HepG2 (cell line): ENCODE measurements around the gene ENO3. TPM values are rescaled to one million over a fixed set of nuclear protein-coding genes. Genes with fewer than 3 reads are reported as not detected.

Experiments
- HDAC6 ChIP-seq: fragments of 200-600 bp; sonication (generic); IDR thresholded peaks from 2 replicates; pipeline ENCODE4 v1.7.0; 2017; ENCODE audit warnings: mild to moderate bottlenecking, antibody characterized with exemption, low read length, low read depth
- HMG20A ChIP-seq: IDR thresholded peaks from 2 replicates; pipeline ENCODE4 v1.6.1; 2016; ENCODE audit warnings: borderline replicate concordance
- IRF9 ChIP-seq: sonication (generic); formaldehyde crosslinking; IDR thresholded peaks from 2 replicates; pipeline ENCODE4 v1.8.0; 2022; ENCODE audit warnings: missing genetic modification reagents, mild to moderate bottlenecking, borderline replicate concordance
- KDM5B ChIP-seq: sonication (generic); formaldehyde crosslinking; IDR thresholded peaks from 2 replicates; pipeline ENCODE4 v1.4.0; 2020; ENCODE audit warnings: missing genetic modification reagents, mild to moderate bottlenecking, borderline replicate concordance
- MLX ChIP-seq: IDR thresholded peaks from 2 replicates; pipeline ENCODE4 v1.6.1; 2016
- MTERF4 ChIP-seq: sonication (generic); formaldehyde crosslinking; IDR thresholded peaks from 2 replicates; pipeline ENCODE4 v1.8.0; 2023; ENCODE audit warnings: mild to moderate bottlenecking, missing genetic modification reagents
- NRL ChIP-seq: sonication (generic); formaldehyde crosslinking; IDR thresholded peaks from 2 replicates; pipeline ENCODE4 v1.5.0; 2020; ENCODE audit warnings: missing genetic modification reagents, mild to moderate bottlenecking, moderate library complexity, borderline replicate concordance
- REL ChIP-seq: sonication (generic); formaldehyde crosslinking; conservative IDR thresholded peaks from 2 replicates; pipeline ENCODE4 v1.8.0; 2022; ENCODE audit warnings: mild to moderate bottlenecking, missing genetic modification reagents, moderate library complexity
- SIX1 ChIP-seq: sonication (generic); formaldehyde crosslinking; IDR thresholded peaks from 2 replicates; pipeline ENCODE4 v1.4.0; 2020; ENCODE audit warnings: missing genetic modification reagents, borderline replicate concordance
- SRY ChIP-seq: sonication (generic); formaldehyde crosslinking; IDR thresholded peaks from 2 replicates; pipeline ENCODE4 v1.8.0; 2022; ENCODE audit warnings: mild to moderate bottlenecking, missing genetic modification reagents
- THAP7 ChIP-seq: sonication (generic); formaldehyde crosslinking; IDR thresholded peaks from 2 replicates; pipeline ENCODE4 v1.8.1; 2023; ENCODE audit warnings: mild to moderate bottlenecking, missing genetic modification reagents
- ZHX2 ChIP-seq, 2 experiments: sonication (generic) in 1 of 2; formaldehyde crosslinking in 1 of 2; IDR thresholded peaks; 2 replicates each; pipeline versions ENCODE4 v1.6.1 to v1.9.0; 2014 to 2022; ENCODE audit warnings: antibody characterized with exemption in 1 of 2, borderline replicate concordance in 1 of 2, inconsistent platforms in 1 of 2, low read depth in 1 of 2, missing genetic modification reagents in 1 of 2
- ZNF547 ChIP-seq: sonication (generic); formaldehyde crosslinking; IDR thresholded peaks from 2 replicates; pipeline ENCODE4 v1.5.1; 2020; ENCODE audit warnings: mild to moderate bottlenecking, missing genetic modification reagents
- ZNF558 ChIP-seq: sonication (generic); formaldehyde crosslinking; IDR thresholded peaks from 2 replicates; pipeline ENCODE4 v1.9.0; 2022; ENCODE audit warnings: mild to moderate bottlenecking, missing genetic modification reagents, borderline replicate concordance
- ZNF652 ChIP-seq: IDR thresholded peaks from 2 replicates; pipeline ENCODE4 v1.6.1; 2016; ENCODE audit warnings: low read depth, borderline replicate concordance
- ZNF770 ChIP-seq: sonication (generic); formaldehyde crosslinking; IDR thresholded peaks from 2 replicates; pipeline ENCODE4 v1.5.0; 2020; ENCODE audit warnings: mild to moderate bottlenecking, missing genetic modification reagents
- polyA plus RNA-seq, 8 experiments: library from polyadenylated mRNA; depleted of rRNA in 3 of 8; stranded (reverse) in 7 of 8; unstranded in 1 of 8; fragments of >200 nt; fragmentation: Illumina TruSeq in 4 of 8; extraction: Trizol in 4 of 8; gene quantifications; 2 replicates each; pipeline versions ENCODE4 v1.2.1 to v1.2.3, GENCODE V29; 2011 to 2016; ENCODE audit warnings: low read depth in 4 of 8, missing spikeins in 1 of 8, mixed read lengths in 1 of 8; ENCODE audit not compliant: insufficient read depth in 1 of 8
- total RNA-seq, 5 experiments: library from RNA; depleted of rRNA; stranded (reverse); fragments of >200 nt; fragmentation: Illumina TruSeq; extraction: Trizol; gene quantifications; 2 replicates each; pipeline ENCODE4 v1.2.3, GENCODE V29; 2016; ENCODE audit warnings: low read depth in 1 of 5

The ENO3 gene
- total and polyA plus RNA-seq, 2 of the 13 experiments (the other 11 are each of a cell fraction or from before 2014, with no cell fraction given), result 59.8 to 69.8 TPM

GRCh38 chr17:4969551-4970173 lies 18.7 kb downstream of the ENO3 start (continued):
- TF ChIP-seq REL (no peak), ZNF652 (CRISPR knock-in tag) (no peak), KDM5B (CRISPR knock-in tag) (no peak), ZNF558 (CRISPR knock-in tag) (no peak), IRF9 (no peak), HDAC6 (no peak), ZNF770 (CRISPR knock-in tag) (no peak), SRY (0 out of 2 replicates have a peak, but pooled peaks have one; percentile 18), ZNF547 (CRISPR knock-in tag) (no peak), SIX1 (CRISPR knock-in tag) (no peak), MTERF4 (CRISPR knock-in tag) (no peak), ZHX2 (IDR thresholded peaks at IDR 0.05; ENCODE audit: low read depth) (no peak), ZHX2 (CRISPR knock-in tag; IDR thresholded peaks at IDR 0.05; ENCODE audit: borderline replicate concordance) (no peak), MLX (CRISPR knock-in tag) (no peak), NRL (CRISPR knock-in tag) (no peak), THAP7 (CRISPR knock-in tag) (no peak), HMG20A (CRISPR knock-in tag) (no peak)
